ENCODE data around the gene KRT36. TPM values are rescaled to one million over a fixed set of nuclear protein-coding genes. Genes with fewer than 3 reads are reported as not detected.

The KRT36 gene
- total and polyA plus RNA-seq, 2 experiments from 2014 or later, result not detected

- no peak within 1 kb of the TSS for H3K27ac Mint-ChIP-seq
- Histone ChIP-seq H4K20me1 (replicated peaks; ENCODE audit: insufficient read depth) (no peaks in the 10 kb centered on the region), H3K9me2 (ENCODE audit: insufficient read depth) (0 out of 2 replicates have a peak, but pooled peaks cover 7% of the 10 kb centered on the region), H3K79me2 (replicated peaks; ENCODE audit: insufficient read depth) (no peaks in the 10 kb centered on the region), H3K27me3 (ENCODE audit: insufficient read depth) (no peaks in the 10 kb centered on the region), H3K4me1 (ENCODE audit: insufficient read depth) (no peaks in the 10 kb centered on the region), H3K36me3 (ENCODE audit: insufficient read depth) (no peaks in the 10 kb centered on the region), H3K27ac (ENCODE audit: low read depth) (no peak within 1 kb of the TSS), H3F3A (replicated peaks; ENCODE audit: low read depth) (no peaks in the 10 kb centered on the region), H2AFZ (no peak within 1 kb of the TSS), H3K4me3 (no peak within 1 kb of the TSS), H3K4me2 (no peak within 1 kb of the TSS)
- TF ChIP-seq STAT1 (IDR thresholded peaks at IDR 0.05; ENCODE audit: unreplicated experiment) (no peak), CTCF (conservative IDR thresholded peaks at IDR 0.05; ENCODE audit: low read depth in 2 of 2) (no peak), NANOG (IDR thresholded peaks at IDR 0.05; ENCODE audit: borderline replicate concordance) (no peak), ETS1 (IDR thresholded peaks at IDR 0.05) (no peak), JUNB (IDR thresholded peaks at IDR 0.05; ENCODE audit: unreplicated experiment) (no peak), REST (IDR thresholded peaks at IDR 0.05; ENCODE audit: unreplicated experiment) (no peak), EZH2 (IDR thresholded peaks at IDR 0.05; ENCODE audit: low read depth, unreplicated experiment) (no peak), CREB1 (CRISPR knock-in tag; IDR thresholded peaks at IDR 0.05; ENCODE audit: low read depth) (no peak), EZH2phosphoT487 (IDR thresholded peaks at IDR 0.05; ENCODE audit: unreplicated experiment) (no peak), ZNF462 (CRISPR knock-in tag; IDR thresholded peaks at IDR 0.05) (no peak), ZNF114 (CRISPR knock-in tag; IDR thresholded peaks at IDR 0.05) (no peak), POLR2AphosphoS5 (IDR thresholded peaks at IDR 0.05; ENCODE audit: low read depth) (no peak), ZNF331 (CRISPR knock-in tag; IDR thresholded peaks at IDR 0.05; ENCODE audit: low read depth) (no peak)
- H3K27me3 Mint-ChIP-seq (ENCODE audit: insufficient read depth, low read depth, poor library complexity), result peaks cover 5% of the 10 kb centered on the region
- no peak for ATAC-seq
- DNase-seq (ENCODE audit: low spot score), result no peak
- no peaks in the 10 kb centered on the region for H3K36me3 Mint-ChIP-seq (ENCODE audit: low read depth)
- H3K9me3 Mint-ChIP-seq, result peaks cover 12% of the 10 kb centered on the region; the same call in 2 of the 3 replicates
- H3K4me1 Mint-ChIP-seq, result no peaks in the 10 kb centered on the region
- H3K4me3 Mint-ChIP-seq, result no peak within 1 kb of the TSS
Measured at GRCh38 chr17:41466988-41467387, 22.7 kb downstream of the KRT36 start, which contains the start of gene KRT32. Gene KRT32, minus strand, starts transcription at chr17:41467386. Its CDS starts 61 bp downstream, at chr17:41467325.
